Measurements from ENCODE around the gene ADAMTS10.

The ADAMTS10 gene

DNA sequence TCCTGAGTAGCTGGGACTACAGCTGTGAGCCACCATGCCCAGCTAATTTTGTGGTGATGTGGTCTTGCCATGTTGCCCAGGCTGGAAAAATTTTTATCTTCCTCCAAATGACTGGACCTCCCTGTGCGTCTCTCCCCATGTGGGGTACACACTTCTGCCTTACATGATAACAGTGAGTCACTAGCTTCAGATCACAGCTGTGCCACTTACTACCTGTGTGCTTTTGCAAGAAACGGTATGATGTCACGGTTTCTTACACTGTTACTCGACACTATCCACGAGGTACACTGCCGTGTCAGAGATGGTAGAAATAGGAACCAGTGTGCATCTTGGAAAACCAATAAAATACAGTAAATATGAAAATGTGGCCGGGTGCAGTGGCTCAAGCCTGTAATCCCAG is 79.0 kb downstream of the ADAMTS10 start:
- TF ChIP-seq, protein P1, sequence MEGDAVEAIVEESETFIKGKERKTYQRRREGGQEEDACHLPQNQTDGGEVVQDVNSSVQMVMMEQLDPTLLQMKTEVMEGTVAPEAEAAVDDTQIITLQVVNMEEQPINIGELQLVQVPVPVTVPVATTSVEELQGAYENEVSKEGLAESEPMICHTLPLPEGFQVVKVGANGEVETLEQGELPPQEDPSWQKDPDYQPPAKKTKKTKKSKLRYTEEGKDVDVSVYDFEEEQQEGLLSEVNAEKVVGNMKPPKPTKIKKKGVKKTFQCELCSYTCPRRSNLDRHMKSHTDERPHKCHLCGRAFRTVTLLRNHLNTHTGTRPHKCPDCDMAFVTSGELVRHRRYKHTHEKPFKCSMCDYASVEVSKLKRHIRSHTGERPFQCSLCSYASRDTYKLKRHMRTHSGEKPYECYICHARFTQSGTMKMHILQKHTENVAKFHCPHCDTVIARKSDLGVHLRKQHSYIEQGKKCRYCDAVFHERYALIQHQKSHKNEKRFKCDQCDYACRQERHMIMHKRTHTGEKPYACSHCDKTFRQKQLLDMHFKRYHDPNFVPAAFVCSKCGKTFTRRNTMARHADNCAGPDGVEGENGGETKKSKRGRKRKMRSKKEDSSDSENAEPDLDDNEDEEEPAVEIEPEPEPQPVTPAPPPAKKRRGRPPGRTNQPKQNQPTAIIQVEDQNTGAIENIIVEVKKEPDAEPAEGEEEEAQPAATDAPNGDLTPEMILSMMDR (IDR thresholded peaks at IDR 0.05): no peak
